Liver (tissue), 3 donors: ENCODE results near the gene PARD3B.

Experiments
- GABPA ChIP-seq, 2 donors: IDR thresholded peaks in 1 of 2; conservative IDR thresholded peaks in 1 of 2; 2 replicates each; pipeline ENCODE4 v1.6.1; 2016; ENCODE audit warnings: antibody characterized with exemption in 2 of 2, mild to moderate bottlenecking in 1 of 2, moderate library complexity in 1 of 2
- HNF4A ChIP-seq, 2 donors: conservative IDR thresholded peaks; 2 replicates each; pipeline ENCODE4 v1.6.1; 2016; ENCODE audit warnings: antibody characterized with exemption in 2 of 2, mild to moderate bottlenecking in 2 of 2
- REST ChIP-seq: IDR thresholded peaks from 2 replicates; pipeline ENCODE4 v1.6.1; 2016; ENCODE audit warnings: antibody characterized with exemption, mild to moderate bottlenecking
- SP1 ChIP-seq: IDR thresholded peaks from 2 replicates; pipeline ENCODE4 v1.6.1; 2018; ENCODE audit warnings: antibody characterized with exemption, mild to moderate bottlenecking
- TAF1 ChIP-seq: conservative IDR thresholded peaks from 2 replicates; pipeline ENCODE4 v1.6.1; 2016; ENCODE audit warnings: antibody characterized with exemption, mild to moderate bottlenecking
- TF ChIP-seq, protein P1 (sequence below): fragments of 150-350 bp; IDR thresholded peaks from 2 replicates; pipeline ENCODE4 v1.5.1; 2017; ENCODE audit warnings: improper control_type of control experiment, low read depth, low read length; ENCODE audit not compliant: missing input control
- TF ChIP-seq, protein P2 (sequence below): IDR thresholded peaks from 2 replicates; pipeline ENCODE4 v1.6.1; 2016; ENCODE audit warnings: antibody characterized with exemption
- TF ChIP-seq, protein P3 (sequence below): IDR thresholded peaks from 2 replicates; pipeline ENCODE4 v1.6.1; 2016; ENCODE audit warnings: antibody characterized with exemption
- donor health status: healthy.
- donor health status: healthy.

- TF ChIP-seq, protein P1, sequence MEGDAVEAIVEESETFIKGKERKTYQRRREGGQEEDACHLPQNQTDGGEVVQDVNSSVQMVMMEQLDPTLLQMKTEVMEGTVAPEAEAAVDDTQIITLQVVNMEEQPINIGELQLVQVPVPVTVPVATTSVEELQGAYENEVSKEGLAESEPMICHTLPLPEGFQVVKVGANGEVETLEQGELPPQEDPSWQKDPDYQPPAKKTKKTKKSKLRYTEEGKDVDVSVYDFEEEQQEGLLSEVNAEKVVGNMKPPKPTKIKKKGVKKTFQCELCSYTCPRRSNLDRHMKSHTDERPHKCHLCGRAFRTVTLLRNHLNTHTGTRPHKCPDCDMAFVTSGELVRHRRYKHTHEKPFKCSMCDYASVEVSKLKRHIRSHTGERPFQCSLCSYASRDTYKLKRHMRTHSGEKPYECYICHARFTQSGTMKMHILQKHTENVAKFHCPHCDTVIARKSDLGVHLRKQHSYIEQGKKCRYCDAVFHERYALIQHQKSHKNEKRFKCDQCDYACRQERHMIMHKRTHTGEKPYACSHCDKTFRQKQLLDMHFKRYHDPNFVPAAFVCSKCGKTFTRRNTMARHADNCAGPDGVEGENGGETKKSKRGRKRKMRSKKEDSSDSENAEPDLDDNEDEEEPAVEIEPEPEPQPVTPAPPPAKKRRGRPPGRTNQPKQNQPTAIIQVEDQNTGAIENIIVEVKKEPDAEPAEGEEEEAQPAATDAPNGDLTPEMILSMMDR: no peak
- TF ChIP-seq REST: no peak
- TF ChIP-seq, protein P2, sequence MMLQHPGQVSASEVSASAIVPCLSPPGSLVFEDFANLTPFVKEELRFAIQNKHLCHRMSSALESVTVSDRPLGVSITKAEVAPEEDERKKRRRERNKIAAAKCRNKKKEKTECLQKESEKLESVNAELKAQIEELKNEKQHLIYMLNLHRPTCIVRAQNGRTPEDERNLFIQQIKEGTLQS: no peak
- TF ChIP-seq, protein P3, sequence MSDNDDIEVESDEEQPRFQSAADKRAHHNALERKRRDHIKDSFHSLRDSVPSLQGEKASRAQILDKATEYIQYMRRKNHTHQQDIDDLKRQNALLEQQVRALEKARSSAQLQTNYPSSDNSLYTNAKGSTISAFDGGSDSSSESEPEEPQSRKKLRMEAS: no peak
- TF ChIP-seq GABPA (IDR thresholded peaks at IDR 0.05 in 1 of 2, conservative IDR thresholded peaks at IDR 0.05 in 1 of 2): no peak
- TF ChIP-seq SP1: no peak
- no peak for TF ChIP-seq TAF1
- no peak for TF ChIP-seq HNF4A (conservative IDR thresholded peaks at IDR 0.05)
These were observed 1010.4 kb downstream of the PARD3B start for GRCh38 chr2:205555566-205556230.
